Activated T-cell treated with anti-CD3 and anti-CD28 coated beads, Interleukin-2, amount 50 U/mL, for 24 hours (primary cell): ENCODE data around the gene TRIM50.
"Not testable (repeated sequence)": the region's sequence is repeated elsewhere in the genome, so short reads cannot be mapped to it uniquely, and the experiment has no call there.

ENCODE experiments used
- DNase-seq: peaks from one replicate; pipeline ENCODE4 v3.0.0-alpha.2; 2020
- H3K27ac Mint-ChIP-seq: 2 replicates; pipeline ENCODE4 v1.8.0; 2020; ENCODE audit warnings: mild to moderate bottlenecking, mixed read lengths
- H3K27me3 Mint-ChIP-seq: 2 replicates; pipeline ENCODE4 v1.8.0; 2020; ENCODE audit warnings: mixed read lengths
- H3K36me3 Mint-ChIP-seq: 2 replicates; pipeline ENCODE4 v1.8.0; 2020; ENCODE audit warnings: low read depth, mixed read lengths
- H3K4me1 Mint-ChIP-seq: 2 replicates; pipeline ENCODE4 v1.8.0; 2020; ENCODE audit warnings: low read depth, mixed read lengths
- H3K4me3 Mint-ChIP-seq: 2 replicates; pipeline ENCODE4 v1.8.0; 2020; ENCODE audit warnings: mild to moderate bottlenecking, moderate library complexity, mixed read lengths
- H3K9me3 Mint-ChIP-seq: 2 replicates; pipeline ENCODE4 v1.8.0; 2020; ENCODE audit warnings: mixed read lengths

TRIM50 gene

DNA sequence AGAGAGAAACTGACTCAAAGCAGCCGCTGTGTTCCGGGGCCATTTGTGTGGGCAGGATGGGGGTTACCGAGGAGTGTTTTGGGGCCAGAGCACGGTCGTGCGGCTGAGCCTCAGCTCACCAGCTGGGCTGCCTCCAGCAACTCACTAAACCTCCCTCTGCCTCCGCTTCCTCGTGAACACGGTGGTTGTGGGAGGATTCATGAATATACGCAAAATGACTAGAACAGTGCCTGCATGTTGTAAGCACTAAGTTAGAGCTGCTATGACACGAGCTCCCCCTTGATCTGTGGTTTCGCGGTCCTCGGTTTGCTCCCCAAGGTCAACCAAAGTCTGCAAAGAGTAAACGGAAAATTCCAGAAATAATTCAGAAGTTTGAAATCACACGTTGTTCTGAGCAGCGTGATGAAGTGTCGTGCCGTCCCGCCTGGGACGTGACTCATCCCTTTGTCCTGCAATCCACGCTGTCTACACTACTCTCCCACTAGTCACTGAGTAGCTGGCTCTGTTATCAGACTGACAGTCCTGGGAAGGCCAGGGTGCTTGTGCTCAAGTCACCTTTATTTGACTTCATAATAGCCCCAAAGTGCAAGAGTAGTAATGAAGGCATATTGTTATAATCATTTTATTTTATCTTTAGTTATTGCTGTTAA is 61.0 kb downstream of the TRIM50 start:
- not testable (repeated sequence) for H3K4me1 Mint-ChIP-seq, H3K36me3 Mint-ChIP-seq, H3K27me3 Mint-ChIP-seq, H3K27ac Mint-ChIP-seq, DNase-seq, H3K4me3 Mint-ChIP-seq, H3K9me3 Mint-ChIP-seq
